ENCODE results near the gene TKT.

- TF ChIP-seq BHLHE40 (IDR thresholded peaks at IDR 0.05; ENCODE audit: borderline replicate concordance): no peak
- TF ChIP-seq ARNT (IDR thresholded peaks at IDR 0.05): no peak
- TF ChIP-seq FOXK2 (IDR thresholded peaks at IDR 0.05): no peak
- TF ChIP-seq CTBP1 (IDR thresholded peaks at IDR 0.05; ENCODE audit: borderline replicate concordance): no peak
- TF ChIP-seq FOXM1 (IDR thresholded peaks at IDR 0.05; ENCODE audit: borderline replicate concordance): no peak
- no peak for TF ChIP-seq FOXA1 (IDR thresholded peaks at IDR 0.05)
- no peak for TF ChIP-seq NFRKB (IDR thresholded peaks at IDR 0.05)
- no peak for TF ChIP-seq TARDBP (IDR thresholded peaks at IDR 0.05)
These were observed 74.8 kb downstream of the TKT start for GRCh38 chr3:53181024-53181371.
